T-helper 9 cell (primary cell): ENCODE results near the gene BRIP1.
"Not testable (repeated sequence)": the region's sequence is repeated elsewhere in the genome, so short reads cannot be mapped to it uniquely, and the experiment has no call there.

Experiments
- DNase-seq: peaks from one replicate; pipeline ENCODE4 v3.0.0-alpha.2; 2020
- total RNA-seq, 2 donors: gene quantifications; one replicate each; lab custom pipeline; 2026; lab: John Stamatoyannopoulos, UW

BRIP1 gene
- 3.6 to 7.7 reads per million in 2 donors for total RNA-seq

GRCh38 chr17:61862975-61863800, at the start of gene BRIP1:
Gene BRIP1, minus strand, starts transcription at chr17:61863528. Its CDS starts 1,989 bp downstream, at chr17:61861539.
- DNase-seq, result peak; percentile 83

GRCh38 chr17:61908292-61909037, 45.1 kb upstream of the BRIP1 start:
- no peak for DNase-seq

- no peak for DNase-seq
These were observed 44.0 kb upstream of the BRIP1 start for GRCh38 chr17:61907361-61907760.

- DNase-seq, result no peak
These were observed 40.9 kb upstream of the BRIP1 start for GRCh38 chr17:61904094-61904710.

GRCh38 chr17:61903251-61903650, 39.9 kb upstream of the BRIP1 start:
- DNase-seq, result no peak

GRCh38 chr17:61897548-61898180, 34.3 kb upstream of the BRIP1 start:
- no peak for DNase-seq

- DNase-seq, result no peak
These were observed 32.1 kb upstream of the BRIP1 start for GRCh38 chr17:61895391-61895790.

GRCh38 chr17:61894310-61894709, 31.0 kb upstream of the BRIP1 start:
- not testable (repeated sequence) for DNase-seq

- DNase-seq, result not testable (repeated sequence)
These were observed 24.4 kb upstream of the BRIP1 start for GRCh38 chr17:61887733-61888132.

GRCh38 chr17:61885865-61886264, 22.5 kb upstream of the BRIP1 start:
- DNase-seq, result not testable (repeated sequence)

GRCh38 chr17:61884864-61885263, 21.5 kb upstream of the BRIP1 start:
- DNase-seq, result no peak

GRCh38 chr17:61880589-61881102, 17.3 kb upstream of the BRIP1 start:
- no peak for DNase-seq

GRCh38 chr17:61878984-61879612, 15.8 kb upstream of the BRIP1 start:
- no peak for DNase-seq

GRCh38 chr17:61878520-61878919, 15.2 kb upstream of the BRIP1 start:
- no peak for DNase-seq

GRCh38 chr17:61877837-61878236, 14.5 kb upstream of the BRIP1 start:
- DNase-seq, result no peak

GRCh38 chr17:61875804-61876203, 12.5 kb upstream of the BRIP1 start:
- DNase-seq, result no peak

GRCh38 chr17:61875285-61875684, 12.0 kb upstream of the BRIP1 start:
- no peak for DNase-seq

- no peak for DNase-seq
These were observed 10.7 kb upstream of the BRIP1 start for GRCh38 chr17:61874075-61874474.

GRCh38 chr17:61872099-61872498, 8.8 kb upstream of the BRIP1 start:
- DNase-seq, result no peak

- DNase-seq, result no peak
These were observed 5.8 kb upstream of the BRIP1 start for GRCh38 chr17:61869138-61869537.

GRCh38 chr17:61868074-61868473, 4.7 kb upstream of the BRIP1 start:
- DNase-seq, result no peak

- no peak for DNase-seq
These were observed 3.7 kb upstream of the BRIP1 start for GRCh38 chr17:61867033-61867432.
